Activated CD4-positive, alpha-beta T cell treated with anti-CD3 and anti-CD28 coated beads, Interleukin-2, amount 10 ng/mL, durations not matched to agents 7 days and 5 days (primary cell): Measurements from ENCODE around the gene KIR3DL2. TPM values are rescaled to one million over a fixed set of nuclear protein-coding genes. Genes with fewer than 3 reads are reported as not detected.
"Not testable (repeated sequence)": the region's sequence is repeated elsewhere in the genome, so short reads cannot be mapped to it uniquely, and the experiment has no call there.

Experiments
- CTCF ChIA-PET: fragments of 350-600 bp; sonication (Branson Sonifier 250); formaldehyde crosslinking; loops from one replicate; lab custom pipeline; 2021; ENCODE audit warnings: antibody characterized with exemption; lab: Charles Lee
- POLR2A ChIA-PET: fragments of 350-600 bp; sonication (Branson Sonifier 250); formaldehyde crosslinking; loops from one replicate; lab custom pipeline; 2021; ENCODE audit warnings: antibody characterized with exemption; lab: Charles Lee
- DNase-seq: peaks from one replicate; pipeline ENCODE4 v3.0.0-alpha.2; 2020
- H3K27ac Mint-ChIP-seq: one replicate; pipeline ENCODE4 v1.8.0; 2021; ENCODE audit warnings: mild to moderate bottlenecking, moderate library complexity, mixed read lengths
- H3K27me3 Mint-ChIP-seq: one replicate; pipeline ENCODE4 v1.8.0; 2021; ENCODE audit warnings: mixed read lengths
- H3K36me3 Mint-ChIP-seq: one replicate; pipeline ENCODE4 v1.8.0; 2021; ENCODE audit warnings: low read depth, mixed read lengths
- H3K4me1 Mint-ChIP-seq: one replicate; pipeline ENCODE4 v1.8.0; 2021; ENCODE audit warnings: mixed read lengths
- H3K4me3 Mint-ChIP-seq: one replicate; pipeline ENCODE4 v1.8.0; 2021; ENCODE audit warnings: mild to moderate bottlenecking, moderate library complexity, mixed read lengths
- H3K9me3 Mint-ChIP-seq: one replicate; pipeline ENCODE4 v1.8.0; 2021; ENCODE audit warnings: mixed read lengths
- total RNA-seq, 2 experiments: library from RNA; stranded (reverse); gene quantifications; one replicate each; pipeline ENCODE4 v1.2.3, GENCODE V29; 2021

Gene KIR3DL2
- total RNA-seq, 2 experiments from 2014 or later = 2.8 to 3.1 TPM

- DNase-seq, CTCF ChIA-PET, POLR2A ChIA-PET, H3K9me3 Mint-ChIP-seq, H3K27me3 Mint-ChIP-seq, H3K36me3 Mint-ChIP-seq, H3K27ac Mint-ChIP-seq, H3K4me1 Mint-ChIP-seq, H3K4me3 Mint-ChIP-seq: not testable (repeated sequence)
Measured at GRCh38 chr19:54835126-54835525, 15.1 kb upstream of the KIR3DL2 start.

DNA sequence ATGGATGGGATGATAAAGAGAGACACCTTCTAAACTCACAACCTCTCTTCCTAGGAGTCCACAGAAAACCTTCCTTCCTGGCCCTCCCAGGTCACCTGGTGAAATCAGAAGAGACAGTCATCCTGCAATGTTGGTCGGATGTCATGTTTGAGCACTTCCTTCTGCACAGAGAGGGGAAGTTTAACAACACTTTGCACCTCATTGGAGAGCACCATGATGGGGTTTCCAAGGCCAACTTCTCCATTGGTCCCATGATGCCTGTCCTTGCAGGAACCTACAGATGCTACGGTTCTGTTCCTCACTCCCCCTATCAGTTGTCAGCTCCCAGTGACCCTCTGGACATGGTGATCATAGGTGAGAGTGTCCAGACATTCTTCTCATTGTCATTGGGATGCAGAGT, 12.7 kb upstream of the KIR3DL2 start:
- DNase-seq, POLR2A ChIA-PET, H3K4me3 Mint-ChIP-seq, H3K4me1 Mint-ChIP-seq, H3K36me3 Mint-ChIP-seq, H3K27me3 Mint-ChIP-seq, H3K27ac Mint-ChIP-seq, H3K9me3 Mint-ChIP-seq, CTCF ChIA-PET: not testable (repeated sequence)

GRCh38 chr19:54843171-54843570, 7.1 kb upstream of the KIR3DL2 start:
- H3K9me3 Mint-ChIP-seq, POLR2A ChIA-PET, DNase-seq, H3K27ac Mint-ChIP-seq, H3K36me3 Mint-ChIP-seq, H3K4me1 Mint-ChIP-seq, CTCF ChIA-PET, H3K27me3 Mint-ChIP-seq, H3K4me3 Mint-ChIP-seq: not testable (repeated sequence)

DNA sequence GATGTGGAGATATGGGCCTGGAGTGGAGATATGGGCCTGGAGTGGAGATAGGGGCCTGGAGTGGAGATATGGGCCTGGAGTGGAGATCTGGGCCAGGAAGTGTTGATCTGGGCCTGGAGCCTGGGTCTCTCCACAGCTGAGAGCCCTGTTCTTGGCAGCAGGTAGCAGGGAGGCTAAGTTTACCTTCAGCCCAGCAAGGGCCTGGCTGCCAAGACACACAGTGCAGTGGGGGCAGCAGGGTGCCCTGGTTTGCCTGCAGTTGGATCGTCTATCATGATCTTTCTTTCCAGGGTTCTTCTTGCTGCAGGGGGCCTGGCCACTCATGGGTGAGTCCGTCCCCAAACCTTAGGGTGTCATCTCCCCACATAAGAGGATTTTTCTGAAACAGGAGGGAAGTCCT, 687 bp downstream of the KIR3DL2 start:
- Mint-ChIP-seq H3K4me3 (no peak overlapping the region), H3K27ac (no peak overlapping the region)

GRCh38 chr19:54851353-54851752, 1.1 kb downstream of the KIR3DL2 start:
- Mint-ChIP-seq H3K9me3 (no peaks in the 10 kb centered on the region), H3K27me3 (no peaks in the 10 kb centered on the region), H3K4me1 (no peaks in the 10 kb centered on the region), H3K27ac (no peak overlapping the region), H3K4me3 (no peak overlapping the region), H3K36me3 (no peaks in the 10 kb centered on the region)
- DNase-seq = no peak
- ChIA-PET CTCF (no interaction called here), POLR2A (no interaction called here)

More for the DNA sequence above, 687 bp downstream of the KIR3DL2 start:
- no peaks in the 10 kb centered on the region for H3K4me1 Mint-ChIP-seq
- CTCF ChIA-PET = no interaction called here
- POLR2A ChIA-PET = no interaction called here
- H3K27me3 Mint-ChIP-seq = no peaks in the 10 kb centered on the region
- no peak for DNase-seq
- no peaks in the 10 kb centered on the region for H3K9me3 Mint-ChIP-seq
- H3K36me3 Mint-ChIP-seq = no peaks in the 10 kb centered on the region

GRCh38 chr19:54855241-54855640, 5.0 kb downstream of the KIR3DL2 start:
- POLR2A ChIA-PET, CTCF ChIA-PET, DNase-seq, H3K9me3 Mint-ChIP-seq, H3K4me3 Mint-ChIP-seq, H3K27me3 Mint-ChIP-seq, H3K36me3 Mint-ChIP-seq, H3K27ac Mint-ChIP-seq, H3K4me1 Mint-ChIP-seq: not testable (repeated sequence)

GRCh38 chr19:54858476-54858875, 8.2 kb downstream of the KIR3DL2 start:
- H3K27me3 Mint-ChIP-seq, H3K4me1 Mint-ChIP-seq, H3K4me3 Mint-ChIP-seq, CTCF ChIA-PET, H3K9me3 Mint-ChIP-seq, DNase-seq, POLR2A ChIA-PET, H3K36me3 Mint-ChIP-seq, H3K27ac Mint-ChIP-seq: not testable (repeated sequence)

DNA sequence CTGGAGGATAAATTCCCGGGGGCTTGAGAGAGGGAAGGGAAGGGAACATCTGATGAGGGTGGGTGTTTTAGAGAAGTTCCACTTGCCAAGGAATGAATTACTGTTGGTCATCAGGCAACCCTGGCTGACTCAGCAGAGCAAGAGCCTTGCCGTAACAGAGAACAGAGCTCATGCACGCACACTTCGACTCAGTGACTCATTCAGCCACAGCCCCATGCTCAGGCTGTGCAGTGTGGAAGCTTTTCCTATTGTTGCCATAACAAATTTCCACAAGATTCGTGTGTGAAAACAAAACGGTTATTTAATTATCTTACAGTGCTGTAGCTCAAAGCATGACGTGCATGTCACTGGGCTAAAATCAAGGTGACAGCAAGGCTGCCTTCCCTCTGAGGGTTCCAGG, 9.2 kb downstream of the KIR3DL2 start:
- POLR2A ChIA-PET, H3K27ac Mint-ChIP-seq, CTCF ChIA-PET: not testable (repeated sequence)

DNA sequence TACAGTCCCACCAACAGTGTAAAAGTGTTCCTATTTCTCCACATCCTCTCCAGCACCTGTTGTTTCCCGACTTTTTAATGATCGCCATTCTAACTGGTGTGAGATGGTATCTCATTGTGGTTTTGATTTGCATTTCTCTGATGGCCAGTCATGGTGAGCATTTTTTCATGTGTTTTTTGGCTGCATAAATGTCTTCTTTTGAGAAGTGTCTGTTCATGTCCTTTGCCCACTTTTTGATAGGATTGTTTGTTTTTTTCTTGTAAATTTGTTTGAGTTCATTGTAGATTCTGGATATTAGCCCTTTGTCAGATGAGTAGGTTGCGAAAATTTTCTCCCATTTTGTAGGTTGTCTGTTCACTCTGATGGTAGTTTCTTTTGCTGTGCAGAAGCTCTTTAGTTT, 13.2 kb downstream of the KIR3DL2 start:
- H3K9me3 Mint-ChIP-seq, H3K27ac Mint-ChIP-seq, H3K36me3 Mint-ChIP-seq, CTCF ChIA-PET, H3K4me1 Mint-ChIP-seq, DNase-seq, H3K4me3 Mint-ChIP-seq, H3K27me3 Mint-ChIP-seq, POLR2A ChIA-PET: not testable (repeated sequence)

More for the DNA sequence above, 9.2 kb downstream of the KIR3DL2 start:
- H3K4me1 Mint-ChIP-seq, H3K36me3 Mint-ChIP-seq, H3K27me3 Mint-ChIP-seq, H3K4me3 Mint-ChIP-seq, H3K9me3 Mint-ChIP-seq, DNase-seq: not testable (repeated sequence)

DNA sequence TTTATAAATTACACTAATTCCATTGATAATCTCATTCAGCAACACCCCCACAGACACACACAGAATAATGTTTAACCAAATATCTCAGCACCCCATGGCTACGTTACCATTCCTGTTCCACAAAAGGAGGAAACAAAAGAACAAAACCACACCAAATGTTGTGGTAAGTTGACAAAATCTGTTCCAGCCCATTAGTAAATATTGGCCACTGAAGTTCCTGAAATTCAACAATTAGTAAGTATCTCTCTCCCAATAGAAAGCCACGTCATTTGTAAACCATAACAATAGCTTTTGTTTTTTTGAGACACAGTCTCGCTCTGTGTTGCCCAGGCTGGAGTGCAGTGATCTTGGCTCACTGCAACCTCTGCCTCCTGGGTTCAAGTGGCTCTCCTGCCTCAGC, 21.5 kb downstream of the KIR3DL2 start:
- CTCF ChIA-PET = interaction anchor here (2.1 kb wide), 1 partner anchor 10 kb away, joined by 8 read pairs; no protein-coding TSS in a partner anchor
- Mint-ChIP-seq H3K36me3 (no peaks in the 10 kb centered on the region), H3K4me1 (peaks cover 6% of the 10 kb centered on the region), H3K4me3 (no peak overlapping the region), H3K27ac (no peak overlapping the region), H3K9me3 (no peaks in the 10 kb centered on the region), H3K27me3 (peaks cover 15% of the 10 kb centered on the region)
- no peak for DNase-seq
- POLR2A ChIA-PET = no interaction called here

GRCh38 chr19:54873990-54874389, 23.7 kb downstream of the KIR3DL2 start, which contains the start of gene FCAR:
TSS of gene FCAR (plus strand) at chr19:54874235. CDS start at chr19:54874290, 55 bp downstream.
- H3K9me3 Mint-ChIP-seq = no peaks in the 10 kb centered on the region

DNA sequence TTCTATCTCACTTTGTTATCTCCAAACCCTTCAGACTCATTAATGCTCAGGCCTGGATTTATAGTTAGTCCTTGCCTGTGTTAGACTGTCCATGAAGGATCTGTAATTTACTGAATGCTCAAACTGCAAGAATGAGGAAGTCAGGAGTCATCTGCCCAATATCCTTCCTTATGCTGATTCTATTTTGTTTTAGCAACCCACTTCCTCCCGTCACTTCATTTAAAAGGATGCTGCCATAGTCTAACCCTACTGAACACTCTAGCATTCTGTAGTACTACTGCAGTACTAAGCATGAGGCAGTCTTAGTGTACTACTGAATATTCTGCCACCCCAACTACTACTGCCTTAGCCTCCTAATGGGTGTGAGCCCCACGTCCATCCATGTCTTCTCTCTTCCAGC, 25.3 kb downstream of the KIR3DL2 start:
- no peak overlapping the region for H3K27ac Mint-ChIP-seq
- H3K4me1 Mint-ChIP-seq = peaks cover 6% of the 10 kb centered on the region
- H3K9me3 Mint-ChIP-seq = no peaks in the 10 kb centered on the region
- H3K4me3 Mint-ChIP-seq = no peak overlapping the region
- ChIA-PET CTCF (interaction anchor here (0.7 kb wide), 1 partner anchor 570 kb away, joined by 4 read pairs; no protein-coding TSS in a partner anchor), POLR2A (no interaction called here)
- DNase-seq = no peak
- H3K36me3 Mint-ChIP-seq = no peaks in the 10 kb centered on the region
- peaks cover 29% of the 10 kb centered on the region for H3K27me3 Mint-ChIP-seq

More at GRCh38 chr19:54873990-54874389, 23.7 kb downstream of the KIR3DL2 start, which contains the start of gene FCAR:
- H3K4me1 Mint-ChIP-seq = peaks cover 6% of the 10 kb centered on the region
- peaks cover 25% of the 10 kb centered on the region for H3K27me3 Mint-ChIP-seq
- no peak within 1 kb of the TSS for H3K4me3 Mint-ChIP-seq
- no peaks in the 10 kb centered on the region for H3K36me3 Mint-ChIP-seq
- POLR2A ChIA-PET = no interaction called here
- no peak within 1 kb of the TSS for H3K27ac Mint-ChIP-seq
- no peak for DNase-seq
- CTCF ChIA-PET = no interaction called here

DNA sequence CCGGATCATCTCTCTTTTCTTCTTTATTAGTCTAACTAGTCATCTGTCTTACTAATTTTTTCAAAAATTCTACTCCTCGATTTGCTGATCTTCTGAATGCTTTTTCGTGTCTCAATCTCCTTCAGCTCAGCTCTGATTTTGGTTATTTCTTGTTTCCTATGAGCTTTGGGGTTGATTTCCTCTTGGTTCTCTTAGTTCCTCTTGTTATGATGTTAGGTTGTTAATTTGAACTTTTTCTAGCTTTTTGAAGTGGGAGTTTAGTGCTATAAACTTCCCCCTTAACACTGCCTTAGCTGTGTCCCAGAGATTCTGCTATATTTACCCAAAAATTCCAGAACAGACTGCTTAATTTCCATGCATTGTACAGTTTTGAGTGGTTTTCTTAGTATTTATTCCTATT, 27.2 kb downstream of the KIR3DL2 start:
- H3K36me3 Mint-ChIP-seq = no peaks in the 10 kb centered on the region
- no peak for DNase-seq
- H3K27ac Mint-ChIP-seq = no peak overlapping the region
- POLR2A ChIA-PET = no interaction called here
- H3K9me3 Mint-ChIP-seq = no peaks in the 10 kb centered on the region
- peaks cover 35% of the 10 kb centered on the region for H3K27me3 Mint-ChIP-seq
- CTCF ChIA-PET = no interaction called here
- H3K4me1 Mint-ChIP-seq = peaks cover 10% of the 10 kb centered on the region
- no peak overlapping the region for H3K4me3 Mint-ChIP-seq

- POLR2A ChIA-PET = no interaction called here
Measured at GRCh38 chr19:54881884-54882283, 31.6 kb downstream of the KIR3DL2 start.

More at GRCh38 chr19:54881884-54882283, 31.6 kb downstream of the KIR3DL2 start:
- Mint-ChIP-seq H3K4me3 (no peak overlapping the region), H3K27me3 (peaks cover 26% of the 10 kb centered on the region), H3K9me3 (no peaks in the 10 kb centered on the region), H3K4me1 (peaks cover 14% of the 10 kb centered on the region), H3K27ac (no peak overlapping the region), H3K36me3 (no peaks in the 10 kb centered on the region)
- CTCF ChIA-PET = interaction anchor here (0.9 to 1.8 kb wide), 13 partner anchors 7 to 541 kb away, joined by 3 to 8 read pairs (median 3); no protein-coding TSS in a partner anchor
- DNase-seq = no peak
